Keratinocyte (primary cell): ENCODE measurements around the gene SDK1.
A peak's percentile ranks its signal among the peaks of the same experiment; 100 is the strongest.

Experiments
- CTCF ChIP-seq, 3 experiments: IDR thresholded peaks in 1 of 3; conservative IDR thresholded peaks in 1 of 3; optimal IDR thresholded peaks in 1 of 3; 2 replicates in 2 of 3; 3 replicates in 1 of 3; pipeline versions ENCODE3 to v1.5.1; 2011; ENCODE audit warnings: low read length in 3 of 3, mild to moderate bottlenecking in 3 of 3, moderate library complexity in 2 of 3, control low read depth in 1 of 3, inconsistent platforms in 1 of 3; ENCODE audit not compliant: insufficient read depth in 2 of 3; ENCODE audit errors: extremely low read depth in 1 of 3
- EZH2 ChIP-seq: IDR thresholded peaks from one replicate; pipeline ENCODE4 v1.6.1; 2012; ENCODE audit warnings: inconsistent platforms, mild to moderate bottlenecking, low read length, moderate library complexity

GRCh38 chr7:4226524-4226882 lies 925.5 kb downstream of the SDK1 start:
- TF ChIP-seq CTCF (optimal IDR thresholded peaks at IDR 0.05 in 1 of 3, IDR thresholded peaks at IDR 0.05 in 1 of 3, conservative IDR thresholded peaks at IDR 0.05 in 1 of 3; ENCODE audit: extremely low read depth in 1 of 3, insufficient read depth in 2 of 3, low read length in 3 of 3) (peak in 2 of 3 experiments; percentile 20 to 25), EZH2 (no peak)
